C4-2B (cell line): ENCODE results near the gene KDM5A.
A peak's percentile ranks its signal among the peaks of the same experiment; 100 is the strongest.
"Not testable (repeated sequence)": the region's sequence is repeated elsewhere in the genome, so short reads cannot be mapped to it uniquely, and the experiment has no call there.

Experiments used
- H3K27ac ChIP-seq: fragments of 450-650 bp; 2 replicates; pipeline ENCODE4 v1.5.1; 2017
- ZFX ChIP-seq: fragments of 450-650 bp; IDR thresholded peaks from 2 replicates; pipeline ENCODE4 v1.6.1; 2017
- TF ChIP-seq, protein P1 (sequence below): fragments of 450-650 bp; conservative IDR thresholded peaks from 2 replicates; pipeline ENCODE4 v1.5.1; 2017; ENCODE audit warnings: mild to moderate bottlenecking

The KDM5A gene

GRCh38 chr12:356276-356988, 32.7 kb downstream of the KDM5A start:
- H3K27ac ChIP-seq: no peak overlapping the region
- TF ChIP-seq ZFX: no peak
- TF ChIP-seq, protein P1, sequence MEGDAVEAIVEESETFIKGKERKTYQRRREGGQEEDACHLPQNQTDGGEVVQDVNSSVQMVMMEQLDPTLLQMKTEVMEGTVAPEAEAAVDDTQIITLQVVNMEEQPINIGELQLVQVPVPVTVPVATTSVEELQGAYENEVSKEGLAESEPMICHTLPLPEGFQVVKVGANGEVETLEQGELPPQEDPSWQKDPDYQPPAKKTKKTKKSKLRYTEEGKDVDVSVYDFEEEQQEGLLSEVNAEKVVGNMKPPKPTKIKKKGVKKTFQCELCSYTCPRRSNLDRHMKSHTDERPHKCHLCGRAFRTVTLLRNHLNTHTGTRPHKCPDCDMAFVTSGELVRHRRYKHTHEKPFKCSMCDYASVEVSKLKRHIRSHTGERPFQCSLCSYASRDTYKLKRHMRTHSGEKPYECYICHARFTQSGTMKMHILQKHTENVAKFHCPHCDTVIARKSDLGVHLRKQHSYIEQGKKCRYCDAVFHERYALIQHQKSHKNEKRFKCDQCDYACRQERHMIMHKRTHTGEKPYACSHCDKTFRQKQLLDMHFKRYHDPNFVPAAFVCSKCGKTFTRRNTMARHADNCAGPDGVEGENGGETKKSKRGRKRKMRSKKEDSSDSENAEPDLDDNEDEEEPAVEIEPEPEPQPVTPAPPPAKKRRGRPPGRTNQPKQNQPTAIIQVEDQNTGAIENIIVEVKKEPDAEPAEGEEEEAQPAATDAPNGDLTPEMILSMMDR: no peak

DNA sequence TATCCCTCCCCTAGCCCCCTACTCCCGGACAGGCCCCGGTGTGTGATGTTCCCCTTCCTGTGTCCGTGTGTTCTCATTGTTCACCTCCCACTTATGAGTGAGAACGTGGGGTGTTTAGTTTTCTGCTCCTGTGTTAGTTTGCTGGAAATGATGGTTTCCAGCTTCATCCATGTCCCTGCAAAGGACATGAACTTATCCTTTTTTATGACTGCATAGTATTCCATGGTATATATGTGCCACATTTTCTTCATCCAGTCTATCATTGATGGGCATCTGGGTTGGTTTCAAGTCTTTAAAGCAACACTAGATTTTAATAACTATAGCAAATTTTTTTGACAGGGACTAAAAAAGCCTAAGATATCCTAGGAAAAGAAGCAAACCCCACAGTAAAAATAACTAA, 37.9 kb downstream of the KDM5A start:
- H3K27ac ChIP-seq: not testable (repeated sequence)

- not testable (repeated sequence) for H3K27ac ChIP-seq
Observed at GRCh38 chr12:349625-350024, 39.5 kb downstream of the KDM5A start.

DNA sequence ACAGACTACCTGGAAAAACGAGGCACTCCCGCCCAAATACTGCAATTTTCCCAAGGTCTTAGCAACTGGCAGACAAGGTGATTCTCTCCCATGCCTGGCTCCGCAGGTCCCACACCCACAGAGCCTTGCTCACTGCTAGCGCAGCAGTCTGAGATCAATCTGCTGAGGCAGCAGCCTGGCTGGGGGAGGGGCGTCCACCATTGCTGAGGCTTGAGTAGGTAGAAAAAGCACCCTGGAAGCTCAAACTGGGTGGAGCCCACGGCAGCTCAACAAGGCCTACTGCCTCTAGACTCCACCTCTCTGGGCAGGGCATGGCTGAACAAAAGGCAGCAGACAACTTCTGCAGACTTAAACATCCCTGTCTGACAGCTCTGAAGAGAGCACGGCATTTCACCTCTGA, 46.1 kb downstream of the KDM5A start:
- not testable (repeated sequence) for H3K27ac ChIP-seq

DNA sequence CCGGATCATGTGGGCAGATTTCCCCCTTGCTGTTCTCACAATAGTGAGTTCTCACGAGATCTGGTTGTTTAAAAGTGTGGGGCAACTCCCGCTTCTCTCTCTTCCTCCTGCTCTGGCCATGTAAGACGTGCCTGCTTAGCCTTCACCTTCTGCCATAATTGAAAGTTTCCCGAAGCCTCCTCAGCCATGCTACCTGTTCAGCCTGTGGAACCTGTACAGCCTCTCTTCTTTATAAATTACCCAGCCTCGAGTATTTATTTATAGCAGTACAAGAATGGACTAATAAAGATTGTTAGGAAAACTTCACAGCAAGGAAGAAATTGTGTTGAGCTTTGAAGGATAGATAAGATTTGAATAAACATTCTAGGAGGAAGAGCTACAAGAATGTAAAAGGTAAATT, 52.1 kb downstream of the KDM5A start:
- H3K27ac ChIP-seq: peak overlapping the region; percentile 95
- TF ChIP-seq ZFX: no peak
- TF ChIP-seq, protein P1: no peak

GRCh38 chr12:334125-334524, 55.0 kb downstream of the KDM5A start:
- H3K27ac ChIP-seq: no peak overlapping the region
- TF ChIP-seq ZFX: no peak
- TF ChIP-seq, protein P1: no peak

GRCh38 chr12:332581-333205, 56.4 kb downstream of the KDM5A start:
- TF ChIP-seq, protein P1: no peak
- no peak for TF ChIP-seq ZFX
- H3K27ac ChIP-seq: no peak overlapping the region

GRCh38 chr12:331287-331686, 57.8 kb downstream of the KDM5A start:
- TF ChIP-seq, protein P1: no peak

DNA sequence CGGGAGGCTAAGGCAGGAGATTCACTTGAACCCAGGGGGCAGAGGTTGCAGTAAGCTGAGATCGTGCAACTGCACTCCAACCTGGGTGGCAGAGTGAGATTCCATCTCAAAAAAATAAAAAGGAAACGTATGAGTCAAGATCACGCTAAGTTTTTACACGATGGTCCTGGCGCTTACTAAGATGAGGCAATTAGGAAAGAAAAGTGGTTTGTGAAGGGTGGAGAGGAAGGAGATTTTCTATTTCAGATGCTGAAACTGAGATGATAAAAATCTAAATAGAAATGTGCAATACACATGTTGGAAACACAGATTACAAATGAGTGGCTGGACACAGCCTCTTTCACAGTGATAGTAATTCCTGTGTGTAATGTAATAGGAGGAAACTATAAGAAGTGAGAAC, 63.2 kb downstream of the KDM5A start:
- no peak overlapping the region for H3K27ac ChIP-seq
- TF ChIP-seq ZFX: no peak
- TF ChIP-seq, protein P1: no peak

More at GRCh38 chr12:331287-331686, 57.8 kb downstream of the KDM5A start:
- H3K27ac ChIP-seq: no peak overlapping the region
